T-helper 1 cell treated with Interleukin-12 subunit alpha and Interleukin-12 subunit beta and Interleukin-4 antibody, amounts not matched to agents 30 ng/mL and 1 ng/mL, for 36 hours (primary cell): ENCODE measurements around the gene MITF. TPM values are rescaled to one million over a fixed set of nuclear protein-coding genes. Genes with fewer than 3 reads are reported as not detected.

Experiments used
- intact Hi-C: fragments of 100-400 bp; cut with micrococcal nuclease; formaldehyde crosslinking; loops from one replicate; pipeline ENCODE4 v1.15.1; 2024
- total RNA-seq: library from RNA; stranded (reverse); gene quantifications from 2 replicates; pipeline ENCODE4 v1.2.3, GENCODE V29; 2022

The MITF gene
- total RNA-seq, 1 donor from 2014 or later = not detected

DNA sequence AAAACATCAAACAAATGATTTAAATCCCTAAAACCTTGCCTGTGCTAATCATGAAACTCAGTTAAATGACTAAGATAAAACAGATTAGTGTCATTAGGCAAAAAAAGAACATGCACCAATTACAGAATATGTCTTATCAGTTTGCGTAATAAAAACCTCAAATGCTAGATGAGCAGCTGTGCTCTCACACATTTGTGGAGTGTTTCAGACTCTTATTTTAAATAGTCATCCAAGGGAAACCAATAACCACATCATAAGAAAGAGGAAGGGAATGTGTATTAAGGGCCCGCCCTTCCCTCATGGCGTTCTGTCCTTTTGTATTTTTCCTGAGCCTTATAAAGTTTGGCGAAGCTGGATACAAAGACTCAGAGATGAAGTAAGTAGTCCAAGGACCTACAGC, 266.8 kb downstream of the MITF start:
- intact Hi-C loops = no loop called here

DNA sequence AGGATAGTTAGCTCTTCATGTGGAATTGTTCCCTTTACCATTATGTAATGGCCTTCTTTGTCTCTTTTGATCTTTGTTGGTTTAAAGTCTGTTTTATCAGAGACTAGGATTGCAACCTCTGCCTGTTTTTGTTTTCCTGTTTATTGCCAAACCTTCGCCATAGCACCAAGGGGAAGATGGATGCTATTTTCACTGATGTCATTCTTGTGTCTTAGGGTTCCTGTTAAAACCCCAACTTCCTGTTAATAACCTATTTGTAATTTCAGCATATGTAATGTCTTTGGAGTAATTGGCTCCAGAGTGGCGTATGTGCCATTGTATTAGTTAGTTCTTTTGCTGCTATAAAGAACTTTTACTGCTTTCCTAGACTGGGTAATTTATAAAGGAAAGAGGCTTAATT, 271.1 kb downstream of the MITF start:
- intact Hi-C loops = no loop called here

GRCh38 chr3:70011582-70011981, 272.3 kb downstream of the MITF start:
- intact Hi-C loops = no loop called here
